Measurements from ENCODE around the gene LIF.

Gene LIF

DNA sequence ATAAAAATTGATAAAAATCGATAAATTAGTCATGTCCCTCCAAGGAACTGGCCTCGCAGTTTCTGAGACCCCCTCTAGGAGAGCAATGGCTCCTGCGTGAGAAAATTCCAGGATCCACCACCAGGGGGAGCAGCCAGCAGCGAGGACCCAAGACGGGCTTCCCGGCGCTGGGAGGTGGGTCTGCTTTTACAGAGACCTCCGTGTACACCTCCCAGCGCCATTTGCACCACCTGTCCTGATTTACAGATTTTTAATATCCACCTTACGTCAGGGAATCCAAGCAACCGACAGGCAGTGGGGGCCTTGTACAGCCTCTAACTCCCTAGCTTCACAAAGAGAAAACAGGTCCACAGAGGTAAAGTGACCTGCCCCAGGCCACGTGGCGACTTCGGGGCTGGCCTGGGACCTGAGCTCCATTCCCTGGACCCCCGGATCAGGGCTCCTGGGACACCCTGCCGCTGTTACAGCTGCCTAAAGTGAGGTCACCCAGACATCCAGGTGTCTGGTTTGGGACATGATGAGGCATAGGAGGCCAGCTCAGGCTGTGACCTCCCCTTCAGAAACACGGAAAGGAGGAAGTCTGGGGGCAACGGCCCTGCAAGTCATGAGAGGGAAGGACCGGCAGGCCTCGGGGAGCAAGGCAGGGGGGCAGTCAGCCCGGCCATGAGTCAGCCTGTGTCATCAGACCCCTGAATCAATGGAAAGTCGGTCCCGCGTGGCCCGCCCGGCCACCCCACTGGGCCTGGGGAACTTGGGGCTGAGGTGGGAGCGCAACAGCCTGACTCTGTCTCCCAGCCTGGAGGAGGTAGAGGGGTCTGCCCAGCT is 16.6 kb upstream of the LIF start:
- peak; percentile 83 for DNase-seq

DNA sequence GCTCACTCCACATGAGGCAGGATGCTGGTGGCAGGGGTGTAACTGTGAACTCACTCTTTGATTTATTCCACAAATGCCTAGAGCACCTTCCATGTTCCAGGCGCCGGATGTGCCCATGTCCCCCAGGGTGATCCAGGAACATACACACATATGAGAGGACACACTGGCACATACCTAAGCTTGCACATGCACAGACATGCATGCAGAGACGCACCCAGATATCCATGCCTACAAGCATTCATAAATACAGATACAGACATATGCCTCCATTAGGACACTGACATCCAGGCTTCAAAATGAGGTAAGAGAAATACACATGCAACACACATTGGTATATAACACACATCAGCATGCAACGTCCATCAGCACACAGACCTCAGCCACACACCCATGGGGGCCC is 15.6 kb upstream of the LIF start:
- DNase-seq, result no peak

DNA sequence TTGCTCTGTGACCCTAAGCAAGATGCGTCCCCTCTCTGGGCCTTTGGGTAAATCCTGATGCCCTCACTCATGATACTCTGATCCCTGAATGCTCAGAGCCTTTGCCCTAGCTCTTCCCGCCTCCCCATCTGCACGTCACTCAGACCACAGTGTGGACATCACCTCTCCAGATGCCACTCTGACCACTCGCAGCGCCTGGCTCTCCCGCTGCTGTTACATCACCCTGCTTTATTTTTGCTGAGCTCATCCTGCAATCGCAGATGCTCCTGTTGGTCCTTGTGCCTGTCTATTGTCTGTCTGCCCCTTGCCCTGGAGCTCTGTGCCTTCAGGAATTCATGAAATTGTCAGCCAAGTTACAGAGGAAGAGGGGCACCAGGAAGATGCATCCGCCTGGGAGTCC is 14.6 kb upstream of the LIF start:
- no peak for DNase-seq

DNA sequence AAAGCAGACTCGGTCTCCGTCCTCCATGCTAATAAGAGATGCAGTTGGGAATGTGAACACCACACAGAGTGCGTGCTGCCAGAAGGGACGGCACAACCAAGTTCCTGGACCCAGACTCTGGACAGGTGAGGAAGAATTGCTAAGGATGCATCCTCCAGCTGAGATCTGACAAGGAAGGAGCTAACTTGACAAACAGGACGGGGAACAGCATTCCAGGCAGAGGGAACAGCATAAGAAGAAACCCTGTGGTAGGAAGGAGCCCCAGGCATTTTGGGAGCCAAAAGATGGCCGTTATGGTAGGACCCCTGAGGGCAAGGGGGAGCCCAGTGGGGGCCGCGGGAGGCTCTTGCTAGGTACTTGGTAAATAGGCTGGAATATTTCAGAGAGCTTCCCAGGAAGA is 14.1 kb upstream of the LIF start:
- no peak for DNase-seq

DNA sequence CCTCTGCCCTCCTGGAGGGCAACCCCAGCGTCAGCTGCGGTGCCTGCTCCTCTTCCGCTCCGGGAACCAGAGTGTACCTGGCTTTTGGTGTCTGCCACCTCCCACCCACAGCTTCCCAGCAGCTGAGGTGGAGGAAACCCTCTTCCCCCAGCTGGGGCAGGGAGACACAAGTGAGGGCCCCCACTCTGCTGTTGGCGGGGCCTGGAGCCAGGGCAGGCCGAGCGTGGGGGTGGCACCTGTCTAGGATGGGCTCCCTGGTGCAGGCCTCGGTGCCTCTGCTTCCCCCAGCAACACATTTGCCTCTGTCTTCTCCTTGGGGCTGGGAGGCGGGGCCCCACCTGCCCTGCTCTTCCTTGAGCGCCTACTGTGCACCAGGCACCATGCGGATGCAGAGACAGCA is 13.7 kb upstream of the LIF start:
- no peak for DNase-seq

DNA sequence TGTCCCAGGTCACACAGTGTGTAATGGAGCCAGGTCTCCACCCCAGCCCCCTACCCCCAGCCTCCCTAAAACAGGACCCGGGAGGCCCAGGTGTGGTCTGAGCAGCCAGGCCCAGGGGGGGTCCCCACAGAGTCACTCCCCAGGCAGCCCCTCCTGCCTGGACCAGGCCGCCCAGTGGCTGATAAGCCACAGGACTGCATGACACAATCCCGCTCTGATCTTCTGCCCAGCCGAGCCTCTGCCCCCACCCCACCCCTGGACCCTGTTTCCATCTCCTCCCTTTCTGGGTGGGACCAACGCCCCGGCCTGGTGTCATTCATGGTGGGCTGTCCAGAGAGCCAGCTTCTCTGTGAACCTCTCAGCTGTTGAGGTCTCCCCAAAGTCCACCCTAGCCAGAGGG is 7.8 kb upstream of the LIF start:
- no peak for DNase-seq

DNA sequence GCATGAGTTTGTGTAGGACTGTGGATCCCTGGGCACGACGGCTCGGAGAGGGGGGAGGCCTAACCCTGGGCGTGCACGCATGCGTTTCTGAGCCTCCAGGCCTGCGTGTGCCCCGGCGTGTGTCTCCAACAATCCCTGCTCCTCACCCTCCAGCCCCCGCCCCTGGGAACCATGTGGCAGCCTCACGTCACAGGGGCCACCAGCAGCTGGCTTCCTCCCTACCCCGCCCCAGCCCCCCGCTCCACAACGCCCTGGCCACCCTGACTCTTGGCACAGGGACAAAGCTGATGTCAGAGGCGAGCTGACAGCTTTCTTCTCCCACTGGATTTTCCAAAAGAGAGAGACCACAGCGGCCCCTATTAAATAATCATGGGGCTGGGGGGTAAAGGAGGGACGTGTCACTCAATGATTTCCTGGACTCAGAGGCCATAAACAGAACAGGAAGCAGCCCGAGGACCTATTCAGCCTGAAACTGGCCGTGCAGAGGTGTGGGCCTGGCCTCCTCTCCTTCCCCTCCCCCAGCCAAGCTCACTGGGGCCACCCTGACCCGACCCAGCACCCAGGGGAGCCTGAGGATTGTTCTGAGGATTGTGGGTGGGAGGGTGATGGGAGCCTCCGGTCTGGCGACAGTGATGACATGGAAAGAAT is 6.8 kb upstream of the LIF start:
- DNase-seq, result no peak

DNA sequence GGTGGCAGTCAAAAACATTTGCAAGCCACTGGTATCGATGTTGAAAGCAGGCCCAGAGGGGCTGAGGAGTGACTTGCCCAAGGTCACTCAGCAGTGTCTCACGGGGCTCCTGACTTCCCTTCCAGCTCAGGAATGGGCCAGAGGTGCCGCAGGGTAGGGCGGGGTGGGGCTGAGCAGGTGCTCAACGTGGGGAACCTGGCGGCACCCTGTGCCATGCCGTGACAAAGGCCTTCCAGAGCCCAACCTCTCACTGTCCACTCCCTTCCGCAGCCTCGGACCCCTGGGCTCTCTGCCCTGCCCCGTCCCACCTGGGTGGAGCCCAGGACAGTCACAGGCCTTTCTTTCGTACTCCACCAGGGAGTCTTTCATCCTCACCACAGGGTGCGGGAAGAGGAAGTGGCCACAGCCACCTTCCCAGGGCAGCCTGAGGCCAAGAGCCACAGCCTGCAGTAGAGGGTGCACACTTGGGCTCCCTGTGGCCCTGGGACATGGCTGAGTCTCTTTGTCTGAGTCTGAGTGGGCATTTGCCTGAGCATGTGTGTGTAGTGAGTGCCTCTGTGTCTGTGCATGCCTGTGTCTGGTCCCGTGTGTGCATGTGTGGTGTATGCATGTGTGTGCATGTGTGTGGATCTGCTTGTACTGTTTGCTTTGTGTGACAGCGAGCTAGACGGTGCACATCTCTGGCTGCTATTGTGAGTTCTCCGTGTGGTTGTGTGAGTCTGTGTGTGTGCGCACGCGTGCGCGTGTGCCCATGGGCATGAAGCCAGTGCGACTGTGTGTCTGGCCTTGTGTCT is 6.0 kb upstream of the LIF start:
- DNase-seq, result no peak

DNA sequence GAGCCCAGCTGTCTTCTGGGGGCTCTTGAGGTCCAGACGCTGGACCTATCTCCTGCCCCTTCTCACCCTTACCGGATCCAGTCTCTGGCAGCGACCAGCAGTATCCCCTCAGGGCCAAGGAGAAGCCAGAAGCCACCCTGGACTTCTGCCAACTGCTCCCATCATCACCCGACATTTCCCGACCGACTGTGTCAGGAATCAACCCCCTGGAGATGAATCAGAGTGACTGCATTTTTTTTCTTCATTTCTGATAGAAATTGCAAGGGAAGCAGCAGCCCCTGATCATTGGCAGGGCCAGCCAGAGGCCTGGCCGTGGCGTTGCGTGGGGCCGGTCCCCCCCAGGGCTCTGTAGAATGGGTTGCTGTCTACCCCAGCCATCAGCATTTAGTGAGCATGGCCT is 5.2 kb upstream of the LIF start:
- DNase-seq, result no peak

DNA sequence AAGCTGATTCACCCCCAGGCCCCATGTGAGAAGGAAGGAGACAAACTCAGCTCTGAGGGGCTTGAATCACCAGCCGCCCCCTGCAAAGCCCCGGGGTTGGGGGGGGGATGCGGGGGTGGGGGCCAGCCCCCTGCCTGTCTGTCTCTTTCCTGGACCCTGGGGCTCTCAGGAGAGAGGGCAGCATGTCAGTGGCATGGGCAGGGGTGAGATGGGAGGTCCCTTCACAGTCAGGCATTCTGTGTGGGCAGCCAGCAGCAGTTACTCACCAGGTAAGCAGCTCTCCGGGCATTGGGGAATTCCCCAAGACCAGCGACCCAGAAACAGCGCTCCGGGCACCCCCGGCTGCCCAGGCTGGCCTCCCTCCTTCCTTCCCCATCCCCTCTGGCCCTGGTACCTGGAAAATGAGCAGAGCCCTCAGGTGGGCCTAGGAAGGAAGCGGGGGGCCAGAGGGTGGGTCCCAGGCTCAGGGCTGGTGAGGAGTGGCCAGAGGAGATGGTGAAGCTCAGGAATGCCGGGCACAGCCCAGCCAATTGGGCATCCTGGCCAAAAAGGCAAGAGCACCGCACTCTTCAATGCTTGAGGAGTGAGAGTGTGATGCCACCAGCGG is 4.2 kb upstream of the LIF start:
- no peak for DNase-seq

DNA sequence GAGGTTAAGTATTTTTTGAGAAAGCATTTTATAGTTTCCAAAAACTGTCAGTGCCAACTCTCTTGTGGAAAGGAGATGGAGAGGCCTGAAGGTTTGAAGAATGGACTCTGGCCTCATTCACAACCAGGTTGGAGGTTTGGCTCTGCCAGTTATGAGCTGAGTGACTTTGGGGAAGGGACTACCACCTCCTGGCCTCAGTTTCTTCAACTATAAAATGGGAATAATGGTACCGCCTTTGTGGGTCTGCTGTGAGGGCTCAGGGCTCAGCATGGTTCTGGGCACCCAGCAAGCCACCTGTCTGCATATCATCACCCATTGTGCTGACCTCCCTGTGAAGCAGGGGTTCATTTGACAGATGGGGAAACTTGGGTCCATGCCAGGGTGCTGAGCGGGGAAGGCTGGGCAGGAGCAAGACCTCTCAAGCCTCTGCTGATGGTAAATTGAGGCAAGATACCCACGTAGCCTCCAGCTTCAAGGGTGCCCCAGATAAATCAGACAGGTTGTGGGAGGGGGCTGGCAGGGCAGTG is 3.5 kb upstream of the LIF start:
- no peak for DNase-seq

DNA sequence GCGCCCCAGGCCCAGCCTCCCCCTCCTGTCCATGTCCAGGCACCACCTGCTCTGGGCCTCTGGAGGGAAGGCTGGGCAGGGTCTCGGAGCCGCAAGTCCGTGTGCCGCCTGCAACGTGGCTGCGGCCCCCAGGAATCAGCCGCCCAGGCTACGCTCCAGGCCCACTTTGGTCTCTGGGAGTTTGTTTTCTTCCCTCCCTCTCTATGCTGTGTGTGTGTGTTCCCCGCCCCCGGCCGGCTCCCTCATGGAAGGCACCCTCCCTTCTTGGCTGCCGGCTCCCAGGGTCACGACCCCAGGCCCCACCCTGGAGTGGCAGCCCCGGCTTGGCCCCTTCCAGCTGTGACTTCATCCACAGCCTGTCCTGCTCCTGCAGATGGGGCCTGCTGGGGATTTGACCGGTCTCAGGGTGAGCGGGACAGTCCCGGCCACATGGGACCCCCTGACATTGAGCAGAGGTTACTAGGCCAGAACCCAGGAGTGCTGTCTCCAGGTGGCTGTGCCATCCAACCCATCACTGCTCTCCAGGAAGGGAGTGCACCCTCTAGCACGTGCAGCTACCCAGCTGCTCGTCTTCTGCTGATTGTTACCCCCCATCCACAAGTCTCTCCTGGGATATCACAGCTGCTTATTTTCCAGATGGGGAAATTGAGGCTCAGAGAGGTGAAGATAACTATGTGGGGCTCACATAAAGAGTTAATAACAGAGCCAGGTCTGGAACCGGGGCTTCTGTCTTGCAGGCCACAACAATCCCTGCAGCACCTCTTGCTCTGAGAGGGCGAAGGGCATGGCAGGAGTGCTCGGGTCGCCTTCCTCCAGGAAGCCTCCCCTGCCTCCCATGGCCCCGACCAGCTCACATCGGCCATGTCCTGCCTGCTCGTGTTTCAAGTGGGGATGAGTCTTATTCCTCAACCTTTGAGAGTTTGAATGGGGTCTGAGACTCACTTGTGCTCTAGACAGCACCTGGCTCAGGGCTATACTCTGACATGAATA is 2.8 kb upstream of the LIF start:
- no peak for DNase-seq

DNA sequence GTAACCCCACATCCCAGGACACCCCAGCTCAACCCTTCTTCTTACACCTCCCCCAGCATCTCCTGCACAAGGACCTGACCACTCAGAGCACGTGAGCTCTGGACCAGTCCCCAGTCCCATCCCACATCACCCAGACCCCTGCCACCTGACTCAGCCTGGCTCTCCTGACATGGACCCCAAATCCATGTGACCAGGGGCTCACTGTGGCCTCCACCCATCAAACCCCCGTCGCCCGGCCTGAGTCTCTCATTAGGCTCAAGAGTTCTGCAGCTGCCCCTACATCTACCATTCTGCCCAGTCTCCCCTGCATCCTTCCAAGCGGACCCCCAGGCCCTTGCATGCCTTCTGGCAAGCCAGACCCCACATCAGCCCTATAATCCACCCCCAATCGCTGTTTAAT is 1.9 kb upstream of the LIF start:
- DNase-seq, result no peak

DNA sequence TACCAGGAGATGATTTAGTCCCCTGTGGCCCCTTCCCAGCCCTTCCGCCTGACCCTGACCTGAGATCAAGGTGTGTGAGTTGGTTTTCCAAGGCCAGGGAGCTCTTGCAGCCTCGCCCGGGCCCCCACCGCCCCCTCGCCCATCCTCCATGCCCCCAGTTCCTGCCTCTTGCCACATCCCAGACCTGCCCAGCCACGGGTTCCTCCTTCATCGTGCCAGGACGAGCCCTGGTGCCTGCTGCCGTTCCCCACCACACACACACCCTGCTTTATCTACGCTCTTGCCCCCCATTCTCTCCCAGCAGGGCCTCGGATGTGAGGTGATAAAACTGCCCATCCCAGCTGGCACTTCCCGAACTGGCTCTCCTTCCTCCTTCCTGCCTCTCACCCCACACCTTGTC is 1.4 kb upstream of the LIF start:
- no peak for DNase-seq

DNA sequence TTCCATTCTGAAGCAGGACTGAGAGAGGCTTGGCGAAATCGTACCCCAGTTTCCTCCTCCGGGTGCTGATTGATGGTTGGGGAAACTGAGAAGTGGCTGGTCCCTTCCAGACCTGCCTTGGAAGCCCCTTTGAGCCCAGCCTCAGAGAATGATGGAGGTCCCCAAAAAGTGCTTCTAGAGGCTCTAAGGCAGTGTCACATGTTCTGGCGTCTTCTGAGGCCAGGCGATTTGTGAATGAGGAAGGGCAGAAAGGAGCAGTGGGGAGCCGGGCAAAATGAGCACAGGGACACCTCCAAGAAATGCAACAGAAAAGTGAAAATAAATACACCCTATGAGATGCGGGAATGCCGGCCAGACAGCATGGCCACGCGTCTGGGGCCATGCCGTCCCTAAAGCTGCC is 1.0 kb upstream of the LIF start:
- no peak for DNase-seq

DNA sequence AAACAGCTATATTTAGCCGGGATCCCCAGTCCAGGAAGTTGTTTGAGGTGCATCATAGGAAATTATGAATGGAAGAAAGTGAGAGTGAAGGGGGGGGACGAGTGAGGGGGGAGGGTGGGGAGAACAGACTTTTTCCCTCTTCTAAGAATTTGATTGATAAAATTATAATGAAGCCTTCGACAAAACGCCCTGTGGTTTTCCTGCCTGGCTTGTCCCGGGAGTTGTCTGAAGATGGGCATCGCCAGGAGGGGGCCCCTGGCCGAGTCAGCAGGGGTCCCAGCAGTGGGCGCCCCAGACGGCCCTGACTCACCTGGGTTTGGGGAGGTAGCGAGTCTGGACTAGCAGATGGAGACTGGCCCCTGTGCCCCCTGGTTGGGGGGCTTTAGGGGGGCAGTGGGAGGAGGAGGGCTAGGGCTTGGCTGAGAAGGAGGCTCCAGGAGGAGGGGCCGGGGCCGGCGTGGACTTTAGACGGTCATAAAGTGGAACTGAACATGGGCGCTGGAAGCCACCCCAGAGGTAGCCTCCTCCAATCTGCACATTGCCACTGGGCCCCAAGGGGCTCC is 336 bp upstream of the LIF start:
- no peak for DNase-seq

DNA sequence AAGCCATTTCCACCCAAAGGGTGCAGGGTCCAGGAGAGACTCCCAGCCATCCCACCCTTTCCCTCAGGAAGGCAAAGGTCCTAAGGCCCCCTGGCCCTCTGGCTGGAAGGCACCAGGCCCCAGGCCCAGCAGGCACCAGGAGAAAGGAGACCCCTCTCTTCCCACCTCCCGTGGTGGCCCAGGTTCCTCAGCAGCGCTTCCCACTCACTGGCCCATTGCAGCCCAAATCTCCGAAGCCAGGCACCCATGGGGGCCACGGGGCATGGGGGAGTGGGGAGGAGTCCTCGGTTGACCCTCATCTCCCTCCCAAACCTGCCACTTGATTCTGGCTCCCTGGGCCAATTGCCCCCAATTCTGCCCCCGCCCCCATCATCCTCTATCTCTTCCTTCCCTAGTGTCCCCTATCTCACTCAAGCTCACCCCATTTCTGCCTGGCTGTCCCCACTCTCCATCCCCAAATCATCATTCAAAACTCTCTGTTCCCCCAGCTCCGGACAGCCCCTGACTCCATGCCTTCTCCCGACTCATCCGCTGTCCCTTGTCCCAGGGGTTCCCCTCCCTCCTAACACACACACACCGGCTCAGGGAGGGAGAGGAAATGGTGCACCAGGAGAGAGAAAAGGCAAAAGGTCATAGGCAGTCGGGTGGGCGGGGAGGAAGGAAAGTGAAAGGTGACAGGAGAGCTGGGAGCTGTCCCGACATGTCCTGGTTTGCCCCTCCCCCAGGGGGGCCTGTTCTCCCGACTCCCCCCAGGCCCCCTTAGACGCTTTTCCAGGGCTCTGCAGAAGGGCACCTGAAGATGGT is 1.2 kb downstream of the LIF start:
- no peak for DNase-seq

DNA sequence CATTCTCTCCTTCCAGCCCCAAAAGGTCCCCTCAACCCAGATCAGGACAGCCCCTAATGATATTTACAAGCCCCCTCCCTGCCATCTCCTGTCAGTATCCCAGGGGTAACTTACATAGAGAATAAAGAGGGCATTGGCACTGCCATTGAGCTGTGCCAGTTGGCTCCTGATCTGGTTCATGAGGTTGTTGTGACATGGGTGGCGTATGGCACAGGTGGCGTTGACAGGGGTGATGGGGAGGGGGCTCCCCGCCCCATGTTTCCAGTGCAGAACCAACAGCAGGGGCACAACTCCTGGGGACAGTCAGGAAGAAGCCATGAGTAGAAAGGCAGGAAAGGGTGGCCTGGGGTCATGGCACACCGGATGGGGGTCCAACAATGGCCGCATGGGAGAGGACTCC is 1.9 kb downstream of the LIF start:
- no peak for DNase-seq

DNA sequence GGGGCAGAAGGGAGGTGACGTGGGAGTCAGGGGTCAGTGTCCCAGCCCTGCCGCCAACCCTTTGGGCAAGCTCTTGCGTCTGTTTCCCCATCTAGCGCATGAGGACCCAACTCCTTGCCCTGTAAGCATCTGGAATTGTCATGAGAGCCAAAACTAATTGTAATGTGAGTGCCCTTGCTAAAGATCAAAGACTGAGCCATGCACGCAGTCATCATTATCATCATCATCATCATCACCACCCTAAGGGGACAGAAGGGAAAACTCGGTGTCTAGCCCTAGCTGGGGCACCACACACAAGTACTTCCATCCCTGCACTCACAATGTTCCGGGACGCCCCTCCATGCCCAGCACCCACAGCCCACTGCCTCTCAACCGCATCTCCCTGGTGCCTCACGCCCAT is 2.5 kb downstream of the LIF start:
- no peak for DNase-seq

DNA sequence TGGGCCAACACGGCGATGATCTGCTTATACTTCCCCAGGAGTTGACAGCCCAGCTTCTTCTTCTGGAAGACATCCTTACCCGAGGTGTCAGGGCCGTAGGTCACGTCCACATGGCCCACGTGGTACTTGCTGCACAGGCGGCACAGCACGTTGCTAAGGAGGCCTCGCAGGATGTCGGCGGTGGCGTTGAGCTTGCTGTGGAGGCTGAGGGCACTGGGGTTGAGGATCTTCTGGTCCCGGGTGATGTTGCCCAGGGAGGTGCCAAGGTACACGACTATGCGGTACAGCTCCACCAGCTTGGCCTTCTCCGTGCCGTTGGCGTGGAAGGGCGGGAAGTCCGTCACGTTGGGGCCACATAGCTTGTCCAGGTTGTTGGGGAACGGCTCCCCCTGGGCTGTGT is 2.9 kb downstream of the LIF start:
- DNase-seq, result no peak
